Glomerular visceral epithelial cell (primary cell): ENCODE data around the gene C1orf232.
A peak's percentile ranks its signal among the peaks of the same experiment; 100 is the strongest.

ENCODE experiments used
- DNase-seq: peaks from one replicate; pipeline ENCODE4 v3.0.0-alpha.2; 2016; ENCODE audit errors: extremely low spot score

Gene C1orf232

GRCh38 chr1:26177182-26177684 is 8.5 kb upstream of the C1orf232 start, which contains the start of gene CNKSR1:
Gene CNKSR1 (plus strand): TSS chr1:26177491. CDS start chr1:26177548, 57 bp downstream.
- no peak for DNase-seq

GRCh38 chr1:26175346-26175745 is 6.6 kb upstream of the C1orf232 start:
- DNase-seq = no peak

- DNase-seq = no peak
Measured at GRCh38 chr1:26171084-26172072, 2.6 kb upstream of the C1orf232 start, which contains the start of gene ZNF593OS. Gene ZNF593OS (minus strand): TSS chr1:26171832. CDS start chr1:26171661, 171 bp downstream.

GRCh38 chr1:26170472-26170821 is 1.7 kb upstream of the C1orf232 start:
- no peak for DNase-seq

GRCh38 chr1:26169669-26170471 is 1.1 kb upstream of the C1orf232 start, which contains the start of gene ZNF593:
Gene ZNF593 (plus strand): TSS chr1:26169908. CDS start chr1:26169984, 76 bp downstream.
- DNase-seq = peak; percentile 92

GRCh38 chr1:26169198-26169554 is 413 bp upstream of the C1orf232 start:
- DNase-seq = no peak

GRCh38 chr1:26166719-26167281 is 2.0 kb downstream of the C1orf232 start:
- no peak for DNase-seq

GRCh38 chr1:26164861-26165842 is 3.6 kb downstream of the C1orf232 start:
- no peak for DNase-seq

- peak; percentile 34 for DNase-seq
Measured at GRCh38 chr1:26164036-26164860, 4.5 kb downstream of the C1orf232 start.

GRCh38 chr1:26163684-26164035 is 5.1 kb downstream of the C1orf232 start:
- DNase-seq = no peak

GRCh38 chr1:26162220-26162709 is 6.5 kb downstream of the C1orf232 start:
- DNase-seq = no peak

GRCh38 chr1:26161415-26162219 is 7.1 kb downstream of the C1orf232 start:
- peak; percentile 42 for DNase-seq

GRCh38 chr1:26160527-26161414 is 8.0 kb downstream of the C1orf232 start:
- DNase-seq = no peak

GRCh38 chr1:26159743-26160039 is 9.1 kb downstream of the C1orf232 start:
- DNase-seq = no peak

GRCh38 chr1:26158908-26159742 is 9.6 kb downstream of the C1orf232 start, which contains the start of gene FAM110D:
Gene FAM110D (plus strand): TSS chr1:26159079. CDS start chr1:26161292, 2,213 bp downstream.
- DNase-seq = no peak

- DNase-seq = no peak
Measured at GRCh38 chr1:26158271-26158907, 10.4 kb downstream of the C1orf232 start.
